HG03097 (cell line): ENCODE results near the gene HNRNPL.

ENCODE experiments used
- ATAC-seq: cut with Tn5 transposase; IDR thresholded peaks from one replicate; pipeline ENCODE4 v1.9.1; 2021; ENCODE audit not compliant: unreplicated experiment, low FRiP score

The HNRNPL gene

GRCh38 chr19:38846097-38846496 is 3.7 kb downstream of the HNRNPL start:
- no peak for ATAC-seq

GRCh38 chr19:38845374-38846024 is 4.3 kb downstream of the HNRNPL start:
- ATAC-seq, result no peak

DNA sequence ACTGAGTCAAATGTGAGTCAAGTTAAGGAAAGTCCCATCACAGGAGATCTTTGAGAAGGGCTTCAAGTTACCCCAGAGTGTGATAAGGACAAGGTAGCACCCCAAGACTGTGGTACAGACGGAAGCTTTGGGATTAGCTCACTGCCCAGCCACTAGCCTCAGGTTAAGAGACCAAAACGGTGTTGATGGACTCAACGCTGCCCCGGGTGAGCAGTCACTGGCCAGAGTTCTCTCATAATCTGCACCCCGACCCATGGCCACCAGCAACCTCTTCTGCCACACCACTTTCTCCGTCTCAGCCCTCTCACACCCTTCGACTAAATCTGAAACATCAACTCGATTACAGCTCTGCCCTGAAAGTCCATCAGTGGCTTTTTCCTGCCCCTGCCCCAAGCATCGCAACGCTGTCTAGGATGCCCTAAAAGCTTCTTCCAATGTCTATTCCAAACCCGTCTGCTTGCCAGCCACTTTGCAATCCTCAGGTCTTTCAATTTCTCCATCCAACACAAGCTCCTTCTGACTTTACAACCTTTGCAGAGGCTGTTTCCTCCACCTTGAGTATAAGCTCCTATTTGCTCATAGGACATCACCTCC is 5.6 kb downstream of the HNRNPL start:
- ATAC-seq, result no peak

DNA sequence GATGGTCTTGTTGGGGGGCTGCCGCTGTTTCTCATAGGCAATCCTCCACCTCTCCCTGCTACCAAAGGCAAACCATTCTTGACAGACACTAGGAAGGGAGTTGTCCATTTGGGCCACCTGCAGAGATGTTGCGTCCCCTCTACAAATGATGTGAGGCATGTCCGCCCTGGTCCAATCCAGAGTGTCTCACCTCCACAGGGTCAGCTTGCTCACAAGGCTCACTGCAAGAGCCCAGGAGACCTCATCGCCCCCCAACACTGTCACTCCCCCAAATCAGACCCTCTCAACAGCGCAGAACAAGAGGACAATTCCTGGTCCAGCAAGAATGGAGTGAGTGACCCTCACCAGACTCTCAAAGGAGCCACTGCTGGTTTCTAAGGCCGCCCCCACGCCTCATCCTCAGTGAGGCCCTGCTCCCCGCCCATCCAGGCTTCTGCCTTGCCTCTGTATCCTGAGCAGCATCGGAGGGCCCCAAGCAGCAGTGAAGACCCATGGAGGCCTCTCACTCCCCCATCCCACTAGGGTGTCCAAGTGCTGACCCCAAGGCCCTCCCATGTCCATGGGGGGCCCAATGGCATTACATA is 6.5 kb downstream of the HNRNPL start:
- ATAC-seq, result no peak

- ATAC-seq, result no peak
Measured at GRCh38 chr19:38842439-38843174, 7.2 kb downstream of the HNRNPL start.

GRCh38 chr19:38841787-38842438 is 7.9 kb downstream of the HNRNPL start:
- ATAC-seq, result no peak

GRCh38 chr19:38841180-38841766 is 8.5 kb downstream of the HNRNPL start:
- no peak for ATAC-seq

GRCh38 chr19:38840583-38840968 is 9.2 kb downstream of the HNRNPL start:
- no peak for ATAC-seq

GRCh38 chr19:38839816-38840582 is 9.8 kb downstream of the HNRNPL start:
- no peak for ATAC-seq

GRCh38 chr19:38838986-38839761 is 10.6 kb downstream of the HNRNPL start:
- no peak for ATAC-seq

DNA sequence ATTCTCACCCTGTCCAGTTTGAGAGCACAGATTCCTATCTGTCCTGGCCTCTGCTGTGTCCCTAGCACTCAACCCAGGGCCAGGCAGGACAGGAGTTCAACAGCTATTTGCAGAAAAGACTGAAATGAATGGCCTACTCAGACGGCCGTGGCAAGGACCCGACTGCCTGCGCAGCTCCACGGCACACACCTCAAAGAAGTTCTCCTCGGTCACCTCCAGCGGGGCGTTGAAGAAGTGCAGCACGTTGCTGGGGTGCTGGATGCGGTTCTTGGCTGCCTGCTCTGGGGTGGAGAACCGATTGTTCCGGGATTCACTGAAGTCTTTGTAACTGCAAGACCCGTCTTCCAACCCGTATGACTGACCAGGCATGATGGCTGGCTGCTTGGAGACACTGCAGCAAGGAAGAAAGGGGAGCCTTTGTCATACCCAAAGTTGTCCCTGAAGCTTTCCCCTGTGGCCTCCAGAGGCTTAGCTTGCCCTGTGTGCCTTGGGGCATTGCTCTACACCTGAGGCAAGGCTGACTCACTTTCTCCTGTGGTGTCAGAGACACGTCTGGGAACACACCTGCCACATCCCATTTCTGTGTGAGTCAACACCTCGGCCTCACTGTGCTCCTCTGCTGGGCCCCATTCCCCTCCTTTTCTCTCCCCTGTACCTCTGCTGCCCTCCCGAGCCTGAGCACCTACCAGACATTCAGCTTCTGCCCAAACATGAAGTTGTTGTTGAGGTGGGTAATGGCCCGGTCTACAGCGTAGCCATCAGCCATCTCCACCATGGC is 11.4 kb downstream of the HNRNPL start:
- ATAC-seq, result no peak

DNA sequence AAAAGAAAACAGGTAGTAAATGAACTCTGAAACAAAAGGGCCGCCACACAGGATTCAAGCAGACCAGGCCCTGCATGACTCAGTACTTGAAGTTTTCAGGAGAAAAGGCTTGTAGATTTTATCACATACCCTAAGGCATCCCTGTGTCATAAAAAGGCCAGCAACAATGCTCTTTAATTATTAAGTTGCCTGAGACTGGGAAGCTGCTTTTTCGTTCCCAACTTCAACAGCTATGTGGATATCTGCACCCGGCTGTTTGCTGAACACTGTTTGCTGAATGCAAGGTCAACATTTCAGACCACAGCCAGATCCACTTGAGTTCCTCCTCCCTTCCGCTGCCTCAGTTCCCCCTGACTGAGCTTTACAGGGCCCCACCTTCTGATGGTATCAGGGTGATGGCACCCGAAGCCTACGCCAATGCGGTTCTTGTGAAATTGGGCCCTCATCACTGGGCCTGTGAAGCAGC is 12.1 kb downstream of the HNRNPL start:
- no peak for ATAC-seq

DNA sequence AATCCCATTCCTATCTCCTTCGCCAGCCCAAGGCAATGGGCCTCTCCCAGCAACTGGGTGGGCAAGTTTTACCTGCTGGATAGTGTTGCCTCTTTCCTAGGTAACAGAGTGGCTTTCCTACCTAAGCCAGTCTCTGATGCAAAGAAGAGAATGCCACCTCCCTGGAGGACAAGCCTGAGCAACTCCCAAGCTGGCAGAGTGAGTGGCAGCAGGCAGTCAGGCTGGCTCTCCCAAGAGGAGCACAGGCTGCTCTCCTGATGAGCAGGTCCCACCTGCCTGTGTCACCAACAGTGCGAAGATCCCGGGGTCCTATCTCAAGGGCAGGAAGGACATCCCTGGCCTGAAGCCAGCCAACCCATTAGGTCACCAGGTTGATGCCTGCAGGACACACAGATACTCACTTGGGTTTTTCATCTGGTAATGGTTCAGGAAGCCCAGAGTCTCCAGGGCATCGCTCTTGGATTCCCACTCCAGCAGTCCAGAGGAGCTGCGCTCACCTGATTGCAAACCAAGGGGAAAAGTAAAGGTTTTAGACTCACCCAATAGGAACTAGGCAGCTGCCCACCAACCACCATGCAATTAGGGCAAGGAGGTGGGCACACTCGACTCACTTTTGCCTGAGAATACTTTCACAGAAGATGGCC is 12.7 kb downstream of the HNRNPL start:
- ATAC-seq, result no peak

- ATAC-seq, result no peak
Measured at GRCh38 chr19:38836159-38836982, 13.4 kb downstream of the HNRNPL start.

- no peak for ATAC-seq
Measured at GRCh38 chr19:38834590-38834989, 15.2 kb downstream of the HNRNPL start.

DNA sequence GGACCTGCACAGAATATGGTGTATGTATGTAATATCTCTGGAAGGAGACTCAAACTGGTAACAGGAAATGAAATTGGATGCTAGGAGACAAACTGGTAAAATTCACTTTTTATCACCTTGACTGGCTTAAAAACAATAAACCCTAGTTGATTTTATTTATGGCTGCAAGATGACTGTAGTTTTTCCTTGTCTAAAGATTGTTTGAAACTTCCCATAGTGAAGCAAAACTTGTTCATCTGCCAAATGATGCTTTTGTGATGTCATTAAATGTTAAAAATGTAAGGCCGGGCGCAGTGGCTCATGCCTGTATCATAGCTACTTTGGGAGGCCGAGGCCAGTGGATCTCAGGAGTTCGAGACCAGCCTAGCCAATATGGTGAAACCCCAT is 15.7 kb downstream of the HNRNPL start:
- ATAC-seq, result no peak

DNA sequence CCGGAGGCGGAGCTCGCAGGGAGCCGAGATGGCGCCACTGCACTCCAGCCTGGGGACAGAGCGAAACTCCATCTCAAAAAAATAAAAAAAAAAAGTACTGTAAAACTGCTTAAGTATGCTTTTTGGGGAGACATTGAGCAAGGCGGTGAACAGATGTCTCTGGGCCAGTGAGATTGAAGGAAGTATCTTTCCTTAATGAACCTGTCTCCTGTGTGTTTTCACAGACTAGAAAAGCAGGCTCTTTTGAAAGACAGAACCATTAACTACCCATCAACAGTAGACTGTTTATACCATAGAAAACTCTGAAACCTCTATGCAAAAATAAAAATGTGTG is 16.7 kb downstream of the HNRNPL start:
- no peak for ATAC-seq
